HG03521 (cell line): Measurements from ENCODE around the gene GRIK2.

Experiments
- ATAC-seq: cut with Tn5 transposase; IDR thresholded peaks from one replicate; pipeline ENCODE4 v1.9.1; 2021; ENCODE audit warnings: mild to moderate bottlenecking, moderate library complexity; ENCODE audit not compliant: unreplicated experiment

Gene GRIK2

DNA sequence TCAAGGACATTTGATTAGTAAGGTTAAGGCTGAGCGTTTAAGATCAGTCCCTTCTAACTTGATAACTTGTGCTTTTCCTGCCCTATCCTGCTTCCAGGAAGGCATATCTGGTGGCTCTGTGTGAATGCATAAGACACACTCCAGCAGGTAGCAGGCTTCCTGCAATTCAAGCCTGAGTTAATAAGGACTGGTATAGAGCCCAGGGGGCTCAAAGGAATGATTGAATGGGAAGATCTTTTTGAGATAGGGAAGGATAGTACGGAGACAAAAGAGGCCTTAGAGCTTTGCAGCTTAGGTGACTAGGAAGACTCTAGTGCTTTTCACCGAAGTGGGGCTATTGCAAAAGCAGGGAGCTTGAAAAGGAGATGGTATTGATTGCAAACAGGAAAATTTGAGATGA, 307.1 kb downstream of the GRIK2 start:
- no peak for ATAC-seq

DNA sequence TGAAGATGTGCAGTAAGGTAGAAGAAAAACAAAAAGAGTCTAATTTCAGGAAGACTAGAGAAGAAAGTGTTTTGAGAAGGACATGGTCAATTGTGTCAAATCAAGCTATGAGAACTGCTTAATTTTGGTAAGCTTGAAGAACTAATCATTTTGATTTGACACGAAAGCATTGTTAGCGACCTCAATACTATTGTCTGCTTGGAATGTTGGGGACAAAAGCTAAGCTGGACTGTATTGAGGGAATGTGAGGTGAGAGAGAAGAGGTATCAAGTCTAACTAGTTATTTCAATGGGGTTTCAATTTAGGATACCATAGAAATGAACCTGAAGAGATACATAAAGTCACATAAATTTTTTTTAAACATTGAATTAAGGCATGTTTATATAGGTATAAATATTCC, 309.8 kb downstream of the GRIK2 start:
- ATAC-seq: no peak

DNA sequence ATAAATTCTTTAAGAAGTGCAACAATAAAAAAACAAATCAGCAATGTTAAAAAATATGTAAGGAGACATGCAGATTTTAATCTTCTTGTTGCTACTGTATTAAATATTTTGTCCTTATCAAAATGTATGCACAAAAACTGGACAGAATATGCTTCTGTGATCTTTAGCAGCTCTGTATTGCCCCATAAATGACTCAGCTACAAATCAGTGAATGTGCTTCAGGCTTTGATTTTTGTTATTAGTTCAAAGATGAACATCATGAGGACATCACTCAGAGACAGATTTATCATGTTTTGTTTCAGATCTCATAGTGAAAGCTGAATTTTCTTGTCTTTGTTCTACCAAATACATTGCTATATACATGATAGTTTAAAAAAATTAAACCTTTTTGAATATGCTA, 312.4 kb downstream of the GRIK2 start:
- ATAC-seq: no peak

DNA sequence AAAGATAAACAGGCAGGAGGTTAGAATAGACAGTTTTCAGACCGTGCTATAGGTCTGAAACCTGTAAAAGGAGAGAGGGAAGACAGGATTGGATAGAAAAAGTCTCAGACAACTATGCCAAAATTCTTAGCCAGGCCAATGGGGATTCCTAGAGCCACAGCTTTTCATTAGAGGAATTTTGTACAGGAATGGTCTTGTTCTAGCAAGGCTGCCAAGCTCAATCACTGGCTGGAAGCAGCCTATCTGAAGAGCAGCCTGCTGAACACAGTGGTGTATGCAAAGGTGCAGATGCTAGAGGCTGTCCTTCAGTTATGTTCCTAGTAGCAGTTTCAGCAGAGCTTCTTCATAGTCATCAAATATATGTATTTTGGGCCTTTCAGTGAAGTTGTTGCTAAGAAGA, 313.1 kb downstream of the GRIK2 start:
- no peak for ATAC-seq

DNA sequence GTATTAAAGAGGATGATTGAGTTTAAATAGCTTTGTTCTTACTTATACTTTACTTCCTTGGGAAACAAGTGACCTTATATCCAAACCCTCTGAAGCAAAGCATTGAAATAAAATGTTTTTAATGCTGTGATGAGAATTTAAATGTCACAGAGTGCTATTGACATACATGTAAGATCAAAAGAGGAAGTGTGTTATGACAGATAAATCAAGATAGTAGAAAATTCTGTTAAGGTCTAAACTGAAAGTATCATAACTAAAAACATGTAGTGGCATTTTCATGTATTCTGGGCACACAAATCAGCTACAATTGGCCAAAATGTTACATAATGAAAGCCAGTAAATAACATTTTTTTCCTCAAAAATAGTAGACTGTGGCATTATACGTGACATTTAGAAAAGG, 318.0 kb downstream of the GRIK2 start:
- no peak for ATAC-seq

DNA sequence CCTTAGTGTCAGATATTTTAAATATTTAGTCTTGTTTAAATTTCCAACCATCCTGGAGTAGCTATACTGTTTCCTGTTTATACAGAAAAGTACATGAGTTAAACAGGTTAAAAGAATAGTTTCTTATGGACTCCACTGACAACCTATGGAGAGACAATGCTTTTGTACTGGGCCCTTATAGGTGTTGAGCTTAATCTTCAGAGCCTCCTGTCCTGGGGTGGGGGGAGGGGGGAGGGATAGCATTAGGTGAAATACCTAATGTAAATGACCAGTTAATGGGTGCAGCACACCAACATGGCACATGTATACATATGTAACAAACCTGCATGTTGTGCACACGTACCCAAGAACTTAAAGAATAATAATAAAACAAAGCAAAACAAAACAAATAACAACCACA, 322.9 kb downstream of the GRIK2 start:
- no peak for ATAC-seq

DNA sequence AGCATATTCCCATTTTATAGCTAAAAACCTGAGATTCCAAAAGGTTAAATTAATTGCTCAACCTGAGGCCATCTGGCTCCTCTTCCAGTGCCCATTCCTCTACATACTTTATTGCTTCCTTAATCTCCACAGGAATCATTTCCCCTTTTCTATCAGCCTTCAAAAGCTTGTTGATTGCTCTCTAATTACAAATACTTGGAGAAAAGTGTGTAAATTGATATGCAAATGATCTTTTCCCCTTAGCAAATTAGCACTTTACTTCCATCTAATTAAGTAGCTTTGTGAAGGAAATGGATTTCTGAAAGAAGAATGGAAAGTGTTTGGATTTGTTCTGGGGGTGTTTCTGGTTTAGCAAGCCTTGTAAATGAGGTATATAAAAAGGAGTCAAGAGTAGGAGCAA, 323.3 kb downstream of the GRIK2 start:
- no peak for ATAC-seq

DNA sequence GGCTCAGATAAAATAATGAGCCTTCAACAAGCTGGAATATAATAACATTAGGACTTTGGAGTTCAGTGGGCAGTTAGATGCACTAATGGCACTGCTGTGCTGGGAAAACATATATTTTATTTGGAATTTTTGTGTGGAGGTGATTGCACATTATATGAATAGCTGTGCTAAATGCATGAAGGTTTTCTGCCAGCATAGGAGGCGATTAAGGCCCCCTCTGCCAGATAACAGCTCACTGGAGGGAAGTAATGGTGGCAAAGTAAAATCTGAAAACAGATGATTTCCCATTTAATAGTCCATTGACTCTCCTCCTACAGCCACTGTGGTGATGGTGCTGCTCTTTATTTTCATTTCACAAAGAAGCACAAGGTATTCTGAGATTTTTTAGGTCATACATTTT, 326.0 kb downstream of the GRIK2 start:
- ATAC-seq: no peak

DNA sequence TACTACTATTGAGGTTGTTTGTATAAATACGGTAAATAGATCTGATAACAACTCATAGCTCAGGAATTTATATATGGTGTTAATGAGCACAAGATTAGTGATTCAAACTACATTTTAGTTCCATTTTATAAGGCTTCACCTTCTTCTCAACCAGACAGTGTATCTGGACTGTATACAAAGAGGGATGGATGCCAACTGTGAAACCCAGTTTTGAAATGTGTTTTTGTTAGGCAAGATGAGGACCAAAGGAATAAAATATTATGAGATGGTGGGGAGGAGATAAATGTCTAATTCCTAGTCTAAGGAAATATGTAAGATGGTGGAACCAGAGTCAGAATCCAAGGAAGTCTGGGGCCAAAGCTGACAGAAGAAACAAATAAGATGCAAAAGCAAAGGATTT, 329.0 kb downstream of the GRIK2 start:
- no peak for ATAC-seq

DNA sequence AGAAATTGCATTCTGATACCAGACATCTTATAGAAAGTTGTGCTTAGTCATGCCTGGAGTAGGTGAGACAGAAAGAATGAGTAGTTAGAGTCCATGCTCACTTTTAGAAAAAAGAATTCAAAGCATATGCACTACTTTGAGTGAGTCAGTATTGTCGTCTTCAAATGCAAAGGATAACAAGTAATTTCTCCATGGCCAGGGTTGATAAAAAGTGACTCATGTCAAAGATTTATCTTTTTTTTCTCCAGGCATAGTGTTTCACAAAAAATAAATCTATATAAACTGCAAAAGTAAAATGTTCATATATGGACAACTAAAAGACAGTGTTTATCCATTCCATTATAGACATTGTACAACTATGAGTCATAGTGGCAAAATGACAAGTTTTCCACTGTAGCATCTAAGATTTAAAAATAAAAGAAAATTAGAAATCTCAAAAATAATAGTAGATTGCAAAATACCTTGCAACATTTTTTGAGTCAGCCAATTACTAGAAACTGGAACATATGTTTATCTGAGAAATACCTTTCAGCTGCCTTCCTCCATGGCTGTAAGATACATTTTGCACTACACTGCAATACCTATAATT, 329.6 kb downstream of the GRIK2 start:
- no peak for ATAC-seq

DNA sequence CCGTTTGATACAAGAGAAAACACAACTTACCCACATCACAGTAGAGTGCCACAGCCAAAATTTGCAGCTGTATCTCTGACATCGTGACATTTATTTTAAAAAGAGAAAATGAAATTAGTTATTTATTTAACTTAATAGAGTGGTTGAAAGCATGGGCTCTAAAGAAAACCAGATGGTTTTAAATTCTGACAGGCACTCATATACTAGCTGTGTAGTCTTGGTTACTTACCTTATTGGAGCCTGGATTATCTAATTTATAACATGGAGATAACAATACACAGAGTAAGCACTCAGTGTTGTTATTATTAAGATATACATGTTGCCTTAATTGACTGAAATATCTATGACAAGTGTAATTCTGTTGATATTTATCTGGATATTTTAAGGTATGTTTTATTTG, 334.9 kb downstream of the GRIK2 start:
- no peak for ATAC-seq

DNA sequence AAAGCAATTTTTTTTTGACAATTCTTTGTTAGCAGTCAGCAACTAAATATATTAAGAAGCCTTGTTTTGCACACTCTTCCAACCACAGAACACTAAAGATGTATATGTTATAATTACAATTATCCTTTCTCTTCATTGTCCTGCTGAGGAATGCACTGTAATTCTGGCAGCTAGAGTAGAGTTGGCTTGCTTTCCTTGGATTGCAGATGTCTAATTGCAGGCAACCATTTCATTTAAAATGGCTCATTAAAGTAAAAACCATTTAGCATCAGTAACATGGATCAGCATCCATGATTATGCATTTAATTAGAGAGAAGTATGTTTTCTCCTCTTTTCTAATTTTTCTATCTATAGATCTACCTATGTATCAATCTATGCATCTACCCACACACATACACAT, 335.4 kb downstream of the GRIK2 start:
- no peak for ATAC-seq

DNA sequence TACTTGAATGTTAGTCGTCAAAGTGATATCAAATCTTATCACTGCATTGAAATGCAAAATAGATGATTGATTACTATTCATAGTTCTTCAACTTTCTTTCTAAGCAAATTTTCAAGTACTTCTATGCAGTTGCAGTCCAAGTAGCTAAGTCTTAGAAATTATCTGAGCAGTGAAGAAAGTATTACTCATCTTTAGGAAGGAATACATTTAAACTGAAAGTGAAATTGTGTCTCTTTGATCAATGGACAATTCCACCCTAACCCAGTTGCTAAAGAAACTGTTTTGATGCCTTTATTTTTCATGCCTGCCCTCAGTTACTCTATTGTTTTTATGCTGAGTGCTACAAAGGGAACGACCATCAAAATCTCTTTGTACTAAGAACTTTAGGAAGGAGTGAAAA, 337.4 kb downstream of the GRIK2 start:
- no peak for ATAC-seq

DNA sequence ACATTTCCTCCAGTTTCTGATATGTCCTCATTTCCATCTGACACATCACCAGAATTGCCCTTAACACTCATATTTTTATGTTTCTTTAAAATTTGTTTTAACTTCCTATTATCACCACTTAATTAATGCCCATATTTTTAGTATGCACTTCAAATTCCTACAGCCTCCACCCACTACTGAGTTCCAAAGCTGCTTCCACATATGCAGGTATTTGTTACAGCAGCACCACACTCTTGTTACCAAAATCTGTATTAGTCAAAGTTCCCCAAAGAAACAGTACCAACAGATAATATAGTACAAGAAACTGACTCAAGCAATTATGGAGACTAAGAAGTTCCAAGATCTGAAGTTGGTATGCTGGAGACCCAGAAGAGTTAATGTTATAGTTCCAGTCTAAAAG, 340.4 kb downstream of the GRIK2 start:
- ATAC-seq: no peak

DNA sequence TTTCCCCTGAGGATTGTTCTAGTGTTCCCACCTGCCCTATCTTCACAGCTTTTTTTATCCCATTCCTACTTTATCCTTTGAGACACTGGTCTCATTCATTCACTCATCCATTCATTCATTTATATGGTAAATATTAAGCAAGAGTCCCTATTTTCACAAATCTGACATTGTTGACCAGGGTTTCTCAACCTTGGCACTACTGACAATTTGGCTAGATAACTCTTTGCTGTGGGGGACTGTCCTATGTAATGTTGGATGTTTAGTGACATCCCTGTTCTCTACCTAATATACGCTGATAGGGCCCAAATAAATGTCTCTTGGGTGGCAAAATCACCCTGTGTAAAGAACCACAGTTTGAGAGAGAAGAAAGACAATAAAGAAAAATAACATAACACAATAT, 345.0 kb downstream of the GRIK2 start:
- no peak for ATAC-seq

DNA sequence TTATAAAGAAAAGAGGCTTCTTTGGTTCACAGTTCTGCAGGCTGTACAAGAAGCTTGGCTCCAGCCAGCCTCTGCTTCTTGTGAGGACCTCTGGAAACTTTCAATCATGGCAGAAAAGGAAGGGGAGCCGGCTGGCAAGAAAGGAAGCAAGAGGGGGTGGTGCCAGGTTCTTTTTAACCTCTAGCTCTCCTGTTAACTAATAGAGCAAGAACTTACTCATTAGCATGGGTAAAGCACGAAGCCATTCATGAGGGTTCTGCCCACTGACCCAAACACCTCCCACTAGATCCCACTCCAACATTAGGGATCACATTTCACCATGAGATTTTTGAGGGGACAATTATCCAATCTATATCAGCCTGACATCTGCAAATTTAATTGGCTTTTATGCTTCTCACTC, 347.1 kb downstream of the GRIK2 start:
- no peak for ATAC-seq

DNA sequence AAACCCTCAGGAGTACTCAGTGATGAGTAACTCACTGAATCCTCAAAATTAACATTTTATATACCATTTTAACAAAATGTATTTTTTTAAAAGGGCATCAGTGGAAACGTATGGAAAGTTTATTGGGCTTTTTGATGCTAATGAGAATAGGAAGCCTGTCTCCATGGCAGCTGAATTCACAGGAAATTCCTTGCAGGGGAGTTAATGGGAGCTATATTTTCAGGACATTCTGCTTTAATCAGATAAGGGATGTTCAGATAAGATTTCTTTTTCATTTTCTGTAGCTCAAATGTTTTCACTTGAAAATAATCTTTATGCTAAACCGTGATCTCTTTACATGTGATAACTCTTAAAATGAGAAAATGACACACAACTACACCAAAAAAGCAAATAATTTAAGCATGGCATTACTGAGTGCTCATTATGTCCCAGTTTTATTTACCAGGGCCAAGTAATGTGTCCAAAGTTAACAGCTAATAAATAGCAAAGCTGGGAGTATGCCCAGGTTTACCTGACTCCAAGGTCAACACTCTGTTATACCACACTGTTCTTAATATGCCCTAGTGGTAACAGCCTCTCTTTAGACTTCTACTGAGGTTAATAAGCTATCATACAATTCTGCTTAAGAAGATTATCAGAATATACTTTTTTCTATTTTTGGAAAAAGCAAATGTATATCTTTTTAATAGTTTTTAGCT, 348.1 kb downstream of the GRIK2 start:
- no peak for ATAC-seq

DNA sequence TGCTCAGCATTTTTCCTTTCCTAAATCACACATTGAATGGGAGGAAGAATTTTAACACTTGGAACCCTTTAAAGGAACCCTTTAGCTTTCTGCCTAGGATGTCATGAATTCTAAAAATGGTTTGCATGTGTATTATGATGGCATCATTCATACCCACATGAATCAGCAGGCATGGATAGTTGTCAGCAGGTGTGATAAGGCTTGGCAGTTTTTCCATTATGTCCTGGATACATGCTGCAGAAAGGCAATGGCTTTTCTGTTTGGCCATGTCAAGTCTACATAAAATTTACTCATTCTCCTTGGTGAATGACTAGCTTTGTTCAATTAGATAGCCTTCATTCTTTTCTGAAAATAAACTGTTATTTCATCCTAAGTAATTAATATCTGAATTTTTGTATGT, 353.7 kb downstream of the GRIK2 start:
- ATAC-seq: no peak

DNA sequence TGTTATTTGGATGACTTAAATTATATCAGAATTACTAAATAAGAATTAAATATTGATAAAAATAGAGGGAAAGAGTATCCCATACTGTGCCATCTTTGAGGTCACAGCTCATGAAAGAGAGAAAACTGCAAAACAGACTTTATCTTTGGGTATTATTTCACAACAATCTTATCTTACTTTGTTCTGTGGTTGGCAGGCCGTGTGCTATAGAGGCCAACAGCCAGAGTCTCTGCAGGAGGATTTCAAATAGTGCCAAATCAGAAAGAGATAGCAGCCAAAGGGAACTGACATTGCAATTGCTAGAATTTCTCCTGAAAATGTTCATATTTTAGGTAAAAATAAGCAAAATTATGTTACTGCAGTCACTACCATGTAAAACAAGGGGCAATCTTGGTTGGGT, 354.2 kb downstream of the GRIK2 start:
- ATAC-seq: no peak

DNA sequence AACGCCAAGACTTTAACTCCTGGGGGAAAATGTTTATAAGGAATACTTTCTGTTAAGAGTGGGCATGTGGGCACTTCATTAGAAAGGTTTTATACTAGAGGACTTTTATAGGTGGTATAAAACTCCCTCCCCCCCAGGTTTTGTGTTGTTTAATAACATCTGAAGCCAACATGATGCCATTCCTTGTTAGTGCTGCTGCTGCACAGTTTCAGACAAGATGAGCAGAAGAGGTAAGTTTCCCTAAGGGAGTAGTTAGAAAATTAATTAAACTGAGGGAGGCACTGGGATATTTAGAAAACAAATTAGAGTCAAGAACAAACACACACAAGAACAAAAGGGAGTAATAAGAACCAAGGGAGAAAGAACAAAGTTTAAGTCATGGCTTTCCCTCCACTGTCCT, 362.4 kb downstream of the GRIK2 start:
- ATAC-seq: no peak

DNA sequence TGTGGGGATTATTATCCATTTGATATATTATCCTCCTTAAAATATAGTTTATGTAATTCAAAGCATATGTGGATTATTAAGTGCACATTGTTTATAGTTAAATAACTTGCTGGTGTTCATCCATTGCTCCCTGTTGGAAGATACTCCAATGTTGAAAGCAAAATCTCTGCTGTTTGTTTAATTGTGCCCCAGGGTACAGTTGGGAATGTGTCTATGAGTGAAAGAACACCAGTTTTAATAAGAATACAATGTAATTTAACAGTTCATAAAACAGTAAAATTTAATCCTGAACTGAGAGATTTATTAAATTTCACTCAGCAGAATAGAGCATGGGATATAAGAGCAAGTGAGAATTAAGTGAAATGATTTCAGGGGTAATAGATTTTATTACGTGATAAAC, 364.9 kb downstream of the GRIK2 start:
- ATAC-seq: no peak

DNA sequence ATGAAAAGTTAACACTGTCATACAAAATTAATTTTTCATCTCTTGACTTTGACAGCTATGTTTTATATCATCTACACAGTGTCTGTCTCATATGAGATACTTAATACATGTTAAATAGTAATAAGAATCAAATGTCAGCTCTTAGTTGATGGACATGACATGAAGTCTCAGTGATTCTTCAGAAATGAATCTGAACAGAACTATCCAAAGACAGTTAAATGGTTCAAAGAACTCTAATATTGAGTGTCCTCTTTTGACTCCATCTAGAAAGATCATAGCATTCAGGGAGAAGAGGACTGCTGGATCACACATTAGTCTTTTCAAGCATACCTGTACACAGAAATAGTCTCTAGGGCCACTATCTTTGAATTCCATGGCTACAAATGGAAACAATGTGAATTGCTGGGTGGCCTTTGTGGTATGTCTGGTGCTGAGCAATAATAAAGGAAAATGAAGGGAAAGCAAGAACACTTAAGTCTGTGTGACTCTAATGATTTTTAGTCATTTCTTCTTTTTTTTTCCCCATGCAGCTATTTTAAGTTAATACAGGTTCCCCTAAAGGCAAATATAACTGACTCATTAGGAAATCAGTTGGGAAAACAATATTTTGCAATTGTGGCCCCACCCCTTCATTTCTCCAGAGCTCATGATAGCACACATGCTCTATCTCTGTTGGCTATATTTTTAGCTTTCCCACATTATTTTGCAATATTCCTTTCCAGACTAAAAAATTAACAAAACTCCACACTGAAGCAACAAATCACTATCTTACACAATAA, 367.5 kb downstream of the GRIK2 start:
- ATAC-seq: no peak
